Muscle layer of duodenum (tissue), 2 donors: ENCODE data around the gene SH3GLB1.

Experiments used
- H3K27ac ChIP-seq: one replicate; pipeline ENCODE4 v1.7.0; 2013; ENCODE audit warnings: mild to moderate bottlenecking, low read length
- H3K27me3 ChIP-seq: one replicate; pipeline ENCODE4 v1.7.0; 2013; ENCODE audit warnings: low read depth, mild to moderate bottlenecking, control low read depth, low read length
- H3K36me3 ChIP-seq, 2 donors: one replicate each; pipeline ENCODE4 v1.7.0; 2013; ENCODE audit warnings: low read length in 2 of 2, control low read depth in 1 of 2, mild to moderate bottlenecking in 1 of 2; ENCODE audit not compliant: insufficient read depth in 2 of 2, control insufficient read depth in 1 of 2
- H3K4me1 ChIP-seq, 2 donors: one replicate each; pipeline ENCODE4 v1.7.0; 2013; ENCODE audit warnings: low read length in 2 of 2, mild to moderate bottlenecking in 2 of 2, control low read depth in 1 of 2, moderate library complexity in 1 of 2; ENCODE audit not compliant: insufficient read depth in 2 of 2, control insufficient read depth in 1 of 2
- H3K4me3 ChIP-seq, 2 donors: one replicate each; pipeline ENCODE4 v1.7.0; 2013; ENCODE audit warnings: low read length in 2 of 2, low read depth in 1 of 2, mild to moderate bottlenecking in 1 of 2
- H3K9me3 ChIP-seq, 2 donors: one replicate each; pipeline ENCODE4 v1.7.0; 2013; ENCODE audit warnings: low read length in 2 of 2, control low read depth in 1 of 2, mild to moderate bottlenecking in 1 of 2; ENCODE audit not compliant: control insufficient read depth in 1 of 2
- donor health status: healthy.

The SH3GLB1 gene

GRCh38 chr1:86774305-86775295 lies 70.2 kb downstream of the SH3GLB1 start:
- Histone ChIP-seq H3K9me3 (no peaks in the 10 kb centered on the region), H3K27ac (peak overlapping the region; percentile 61), H3K4me1 (peaks cover 15 to 24% of the 10 kb centered on the region in 2 donors), H3K27me3 (no peaks in the 10 kb centered on the region), H3K36me3 (no peaks in the 10 kb centered on the region), H3K4me3 (peak overlapping the region; percentile 4 to 19)

DNA sequence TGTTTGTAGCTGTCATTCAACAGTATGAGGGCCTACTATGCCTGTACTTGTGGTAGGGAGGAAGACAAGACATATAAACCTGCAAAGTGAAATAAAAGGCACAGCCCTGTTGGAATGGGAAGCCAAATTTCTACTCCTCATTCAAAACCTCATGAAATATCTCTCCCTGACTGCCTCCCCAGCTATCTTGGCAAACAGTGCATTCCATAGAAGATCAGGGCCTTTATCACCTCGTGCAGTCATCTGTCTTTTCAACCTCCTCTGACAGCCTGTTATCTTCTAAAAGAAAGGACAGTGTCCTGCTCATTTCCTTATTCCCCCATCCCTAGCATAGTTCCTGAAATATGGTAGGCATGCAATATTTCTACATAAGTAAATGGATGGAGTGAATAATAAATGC lies 71.0 kb downstream of the SH3GLB1 start:
- Histone ChIP-seq H3K36me3 (no peaks in the 10 kb centered on the region), H3K27ac (no peak overlapping the region), H3K4me1 (peaks cover 15 to 26% of the 10 kb centered on the region in 2 donors)

GRCh38 chr1:86776108-86776507 lies 71.7 kb downstream of the SH3GLB1 start:
- Histone ChIP-seq H3K4me3 (no peak overlapping the region), H3K27ac (no peak overlapping the region), H3K9me3 (no peaks in the 10 kb centered on the region), H3K36me3 (no peaks in the 10 kb centered on the region), H3K27me3 (no peaks in the 10 kb centered on the region), H3K4me1 (peaks cover 15 to 26% of the 10 kb centered on the region in 2 donors)

More for the DNA sequence above, 71.0 kb downstream of the SH3GLB1 start:
- Histone ChIP-seq H3K9me3 (no peaks in the 10 kb centered on the region), H3K4me3 (no peak overlapping the region), H3K27me3 (no peaks in the 10 kb centered on the region)

- Histone ChIP-seq H3K27ac (no peak overlapping the region), H3K4me3 (no peak overlapping the region), H3K27me3 (no peaks in the 10 kb centered on the region), H3K4me1 (peaks cover 11 to 21% of the 10 kb centered on the region in 2 donors), H3K36me3 (no peaks in the 10 kb centered on the region), H3K9me3 (no peaks in the 10 kb centered on the region)
Observed at GRCh38 chr1:86778569-86779239, 74.3 kb downstream of the SH3GLB1 start.

DNA sequence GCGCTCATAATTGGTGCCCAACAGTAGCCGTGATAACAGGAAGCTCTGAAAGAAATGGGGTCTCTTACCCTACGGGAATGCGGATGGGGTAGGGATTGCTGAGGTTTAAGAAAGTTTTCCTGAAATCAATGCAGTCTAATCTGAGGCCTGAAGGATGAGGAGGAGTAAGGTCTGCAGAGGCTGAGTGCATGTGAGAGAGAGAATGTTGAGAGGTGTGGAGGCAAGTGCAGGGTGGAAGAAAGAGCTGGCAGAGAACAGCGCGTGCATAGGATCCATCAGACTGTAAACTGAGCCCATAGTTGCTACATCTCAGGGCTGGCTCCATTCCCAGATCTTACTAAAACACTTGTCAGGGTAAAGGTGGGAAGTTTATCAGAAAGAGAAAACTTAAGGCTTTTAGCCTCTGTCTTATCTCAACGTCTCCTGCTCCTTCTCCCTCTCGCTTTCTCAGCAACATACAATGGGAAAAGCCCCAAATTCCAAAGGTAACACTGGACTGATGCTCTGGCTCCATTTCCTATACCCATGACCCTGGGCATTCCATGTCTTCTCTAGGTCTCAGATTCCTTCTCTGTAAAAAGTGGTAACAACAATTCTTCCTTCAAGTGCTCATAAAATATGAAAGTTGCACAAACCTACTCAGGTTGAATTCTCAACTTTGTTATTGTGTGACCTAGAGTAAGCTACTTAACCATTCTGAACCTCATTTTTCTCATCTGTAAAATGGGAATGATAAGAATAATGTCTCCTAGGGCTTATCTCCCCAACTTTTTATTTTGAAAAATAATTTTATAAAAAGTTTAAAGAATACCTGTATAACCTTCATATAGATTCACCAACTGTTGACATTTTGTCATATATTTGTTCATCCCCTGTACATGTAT lies 75.2 kb downstream of the SH3GLB1 start:
- no peaks in the 10 kb centered on the region for H3K27me3 ChIP-seq
- no peak overlapping the region for H3K4me3 ChIP-seq
- H3K4me1 ChIP-seq: peaks cover 6 to 13% of the 10 kb centered on the region in 2 donors
- H3K36me3 ChIP-seq: no peaks in the 10 kb centered on the region
- H3K27ac ChIP-seq: no peak overlapping the region
- H3K9me3 ChIP-seq: no peaks in the 10 kb centered on the region

DNA sequence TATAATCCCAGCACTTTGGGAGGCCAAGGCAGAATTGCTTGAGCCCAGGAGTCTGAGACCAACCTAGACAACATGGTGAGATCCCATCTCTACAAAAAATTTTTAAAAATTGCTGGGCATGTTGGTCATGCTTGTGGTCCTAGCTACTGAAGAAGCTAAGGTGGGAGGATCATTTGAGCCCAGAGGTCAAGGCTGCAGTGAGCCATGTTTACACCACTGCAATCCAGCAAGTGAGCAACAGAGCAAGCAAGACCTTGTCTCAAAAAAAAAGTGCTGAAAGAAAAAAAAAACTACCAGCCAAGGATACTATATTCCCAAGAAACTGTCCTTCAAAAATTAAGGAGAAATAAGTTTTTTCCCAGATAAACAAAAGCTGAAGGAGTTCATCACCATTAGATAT lies 78.1 kb downstream of the SH3GLB1 start:
- Histone ChIP-seq H3K27me3 (no peaks in the 10 kb centered on the region), H3K36me3 (no peaks in the 10 kb centered on the region), H3K4me3 (no peak overlapping the region), H3K4me1 (peaks cover 0 to 6% of the 10 kb centered on the region in 2 donors), H3K9me3 (no peaks in the 10 kb centered on the region), H3K27ac (no peak overlapping the region)

GRCh38 chr1:86787621-86788020 lies 83.2 kb downstream of the SH3GLB1 start:
- Histone ChIP-seq H3K4me3 (no peak overlapping the region), H3K27ac (no peak overlapping the region)

GRCh38 chr1:86788300-86789206 lies 84.2 kb downstream of the SH3GLB1 start:
- no peak overlapping the region for H3K27ac ChIP-seq
- no peak overlapping the region for H3K4me3 ChIP-seq
- no peaks in the 10 kb centered on the region for H3K9me3 ChIP-seq
- peaks cover 10 to 11% of the 10 kb centered on the region in 2 donors for H3K4me1 ChIP-seq
- H3K36me3 ChIP-seq: no peaks in the 10 kb centered on the region
- no peaks in the 10 kb centered on the region for H3K27me3 ChIP-seq

More at GRCh38 chr1:86787621-86788020, 83.2 kb downstream of the SH3GLB1 start:
- Histone ChIP-seq H3K36me3 (no peaks in the 10 kb centered on the region), H3K27me3 (no peaks in the 10 kb centered on the region), H3K9me3 (no peaks in the 10 kb centered on the region), H3K4me1 (peaks cover under 1 to 3% of the 10 kb centered on the region in 2 donors)

DNA sequence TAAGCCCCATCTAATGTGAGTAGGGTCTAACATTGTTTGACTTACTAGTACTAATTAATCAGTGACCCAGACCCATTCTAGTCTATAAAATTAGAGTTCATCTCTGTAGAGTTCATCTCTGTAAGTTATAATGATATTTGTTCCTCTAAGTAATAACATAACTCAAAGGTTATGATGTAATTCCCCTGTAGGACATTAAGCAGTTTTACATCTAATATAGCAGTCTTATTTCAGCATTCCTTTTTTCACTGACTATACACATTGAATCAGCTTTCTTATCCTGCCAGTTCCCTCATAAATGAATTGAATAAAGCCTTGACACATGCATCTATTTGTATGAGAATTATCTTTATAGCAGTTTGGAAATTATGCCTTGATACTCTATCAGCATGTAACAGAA lies 90.9 kb downstream of the SH3GLB1 start:
- peaks cover 11% of the 10 kb centered on the region in 2 donors for H3K4me1 ChIP-seq

More for the DNA sequence above, 90.9 kb downstream of the SH3GLB1 start:
- Histone ChIP-seq H3K36me3 (no peaks in the 10 kb centered on the region), H3K27me3 (no peaks in the 10 kb centered on the region), H3K27ac (no peak overlapping the region), H3K4me3 (no peak overlapping the region), H3K9me3 (no peaks in the 10 kb centered on the region)
